GM21528 (cell line): ENCODE data around the gene UHRF2.
"Not testable (repeated sequence)": the region's sequence is repeated elsewhere in the genome, so short reads cannot be mapped to it uniquely, and the experiment has no call there.

Experiments used
- ATAC-seq: cut with Tn5 transposase; IDR thresholded peaks from one replicate; pipeline ENCODE4 v1.9.1; 2021; ENCODE audit warnings: mild to moderate bottlenecking, moderate library complexity; ENCODE audit not compliant: unreplicated experiment, low FRiP score

UHRF2 gene

DNA sequence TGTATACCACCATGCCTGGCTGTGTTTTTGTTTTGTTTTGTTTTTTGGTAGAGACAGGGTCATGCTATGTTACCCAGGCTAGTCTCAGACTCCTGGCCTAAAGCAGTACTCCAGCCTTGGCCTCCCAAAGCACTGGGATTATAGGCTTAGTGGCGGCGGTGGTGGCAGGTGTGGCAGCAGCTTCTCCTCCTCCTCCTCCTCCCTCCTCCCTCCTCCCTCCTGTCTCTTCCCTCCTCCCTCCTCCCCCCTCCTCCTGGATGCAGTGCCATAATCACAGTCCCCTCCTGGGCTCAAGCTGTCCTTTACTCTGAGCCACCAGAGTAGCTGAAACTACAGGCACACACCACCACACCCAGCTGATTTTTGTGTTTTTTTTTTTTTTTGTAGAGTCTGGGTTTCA is 71.2 kb downstream of the UHRF2 start:
- no peak for ATAC-seq

DNA sequence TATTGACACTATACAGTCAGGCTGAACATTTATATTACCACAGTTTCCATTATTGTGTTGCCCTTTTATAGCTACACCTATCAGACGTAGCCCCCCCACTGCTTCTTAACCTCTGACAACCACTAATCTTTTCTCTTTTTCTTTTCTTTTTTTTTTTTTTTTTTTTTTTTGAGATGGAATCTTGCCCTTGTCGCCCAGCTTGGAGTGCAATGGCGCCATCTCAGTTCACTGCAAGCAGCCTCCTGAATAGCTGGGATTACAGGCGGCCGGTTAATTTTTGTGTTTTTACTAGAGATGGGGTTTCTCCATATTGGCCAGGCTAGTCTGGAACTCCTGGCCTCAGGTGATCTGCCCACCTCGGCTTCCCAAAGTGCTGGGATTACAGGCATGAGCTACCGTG is 75.4 kb downstream of the UHRF2 start:
- ATAC-seq: no peak

DNA sequence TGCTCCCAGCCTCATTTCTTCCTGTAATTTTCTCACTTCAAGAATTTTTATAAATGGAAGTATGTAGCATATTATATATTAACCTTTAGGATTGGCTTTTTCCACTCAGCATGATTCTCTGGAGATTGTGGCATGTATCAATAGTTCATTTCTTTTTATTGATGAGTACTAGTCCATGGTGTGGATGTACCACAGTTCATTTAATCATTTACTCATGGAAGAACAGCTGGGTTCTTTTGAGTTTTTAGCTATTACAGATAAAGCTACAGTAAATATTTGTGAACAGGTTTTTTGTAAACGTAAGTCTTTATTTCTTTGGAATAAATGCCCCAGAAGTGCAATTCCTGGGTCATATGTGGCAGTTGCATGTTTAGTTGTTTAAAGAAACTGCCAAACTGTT is 76.1 kb downstream of the UHRF2 start:
- no peak for ATAC-seq

DNA sequence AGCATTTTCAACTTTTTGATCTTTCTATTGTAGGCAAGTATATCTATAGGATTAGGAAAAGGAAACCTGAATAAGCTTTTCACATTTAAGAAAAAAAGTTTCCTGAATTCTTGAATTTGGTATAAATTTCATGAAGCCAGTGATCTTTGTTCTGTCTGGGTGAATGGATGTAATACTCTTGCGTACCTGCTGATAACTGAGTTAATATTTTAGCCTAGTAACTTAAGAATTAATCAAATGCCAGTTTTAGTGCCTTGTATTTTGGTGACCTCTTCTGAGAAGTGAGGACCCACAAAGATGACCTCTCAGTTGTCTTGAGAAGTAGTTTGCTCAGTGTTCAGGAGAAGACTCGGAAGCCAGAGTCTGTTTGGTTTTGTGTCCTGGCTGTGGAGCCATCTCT is 77.9 kb downstream of the UHRF2 start:
- ATAC-seq: no peak

DNA sequence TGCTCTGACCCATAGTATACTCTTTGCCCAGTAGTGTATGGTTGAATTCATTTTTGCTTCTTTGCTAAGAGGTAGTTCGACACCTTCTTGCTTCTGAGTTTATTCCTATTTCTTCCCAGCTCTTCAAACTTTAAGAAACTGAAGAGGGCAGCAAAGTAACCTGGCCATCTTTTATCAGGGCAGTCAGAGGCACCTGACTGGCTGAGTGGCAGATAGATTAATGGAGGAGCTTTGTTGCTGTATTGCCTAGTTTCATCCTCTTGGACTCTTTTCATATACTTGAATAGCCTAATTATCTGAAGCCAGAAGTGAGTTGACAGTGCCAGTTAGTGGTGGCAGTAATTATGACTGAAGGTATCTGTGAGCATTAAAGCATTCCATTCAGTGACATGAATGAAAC is 82.5 kb downstream of the UHRF2 start:
- ATAC-seq: no peak

DNA sequence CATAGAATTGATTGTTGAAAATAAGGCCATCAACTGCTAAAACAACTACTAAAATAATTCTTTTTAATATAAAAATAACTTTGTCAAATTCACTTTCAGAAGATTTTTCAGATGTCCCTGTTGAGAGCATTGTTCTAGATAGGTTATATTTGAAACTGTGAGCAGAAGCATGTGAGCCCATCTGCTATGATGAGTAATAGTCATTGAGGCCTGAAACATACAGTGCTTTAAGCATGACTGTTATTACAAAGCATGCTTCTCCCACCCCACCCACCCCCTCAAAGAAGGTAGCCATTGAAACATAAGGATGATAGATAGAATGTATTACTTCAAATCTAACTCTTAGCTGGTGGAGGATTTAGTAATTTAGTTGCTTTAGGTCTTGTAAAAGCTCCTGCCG is 86.0 kb downstream of the UHRF2 start:
- ATAC-seq: no peak

DNA sequence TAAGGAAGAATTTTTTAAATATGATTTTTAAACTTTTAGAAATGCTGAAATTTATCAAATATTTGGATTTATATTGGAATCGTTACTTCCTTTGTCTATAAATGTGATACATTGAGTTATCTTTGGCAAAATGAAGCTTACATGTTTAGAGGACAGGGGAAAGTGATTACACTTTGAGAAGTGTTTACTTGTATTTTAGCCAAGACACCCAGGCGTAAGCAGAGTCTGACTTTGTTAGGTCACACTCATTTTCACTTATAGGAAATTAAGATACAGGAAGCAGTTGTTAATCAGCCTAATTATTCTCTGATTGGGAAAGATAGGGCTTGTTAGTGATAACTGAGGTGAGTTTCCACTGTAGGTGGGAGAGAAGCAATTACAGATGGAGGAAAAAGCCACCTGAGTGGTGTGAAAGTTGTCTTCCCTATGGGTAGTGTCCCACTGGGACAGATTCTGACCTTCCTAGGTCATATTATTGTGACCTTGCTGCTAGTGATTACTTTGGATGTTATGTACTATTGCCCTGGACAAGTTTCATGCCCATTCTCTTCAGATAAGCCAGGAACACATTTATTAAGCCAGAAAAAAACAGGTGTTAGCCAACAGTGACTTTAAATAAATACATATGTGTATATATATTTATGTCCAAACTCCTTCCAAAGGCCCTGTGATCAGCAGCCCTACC is 88.7 kb downstream of the UHRF2 start:
- ATAC-seq: no peak

DNA sequence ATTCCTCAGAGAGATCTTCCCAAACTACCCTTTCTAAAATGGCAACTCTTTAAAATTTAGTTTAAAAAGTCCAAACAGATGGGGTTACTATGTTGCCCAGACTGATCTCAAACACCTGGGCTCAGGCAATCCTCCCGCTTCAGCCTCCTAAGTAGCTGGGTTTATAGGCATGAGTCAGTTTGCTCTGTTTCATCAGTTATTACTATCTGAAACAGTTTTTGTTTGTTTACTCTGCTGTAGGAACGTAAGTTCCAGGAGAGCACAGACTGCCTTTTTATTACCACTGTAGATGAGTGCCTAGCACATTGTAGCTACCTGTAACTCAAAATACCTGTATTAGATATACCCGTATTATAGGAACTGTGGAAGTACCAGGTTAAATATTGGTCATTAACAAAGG is 89.4 kb downstream of the UHRF2 start:
- no peak for ATAC-seq

DNA sequence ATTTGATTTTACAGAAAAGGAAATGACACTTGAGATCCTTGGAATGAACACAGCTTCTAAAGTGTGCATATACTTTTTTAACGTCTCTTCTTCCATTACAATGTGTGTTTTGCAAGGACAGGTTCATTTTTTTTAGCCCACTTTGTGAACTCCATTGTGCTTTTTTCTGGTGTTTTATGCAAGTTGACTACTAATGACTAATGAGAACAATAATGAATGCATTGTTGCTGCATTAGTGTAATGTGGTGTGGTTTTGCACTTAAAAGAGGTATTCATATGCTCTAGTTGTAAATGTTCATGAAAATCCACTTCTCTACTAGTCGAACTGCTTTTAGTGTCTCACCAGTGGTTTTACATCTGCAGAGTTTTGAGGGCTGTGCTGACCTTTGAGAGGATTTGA is 93.6 kb downstream of the UHRF2 start:
- no peak for ATAC-seq

DNA sequence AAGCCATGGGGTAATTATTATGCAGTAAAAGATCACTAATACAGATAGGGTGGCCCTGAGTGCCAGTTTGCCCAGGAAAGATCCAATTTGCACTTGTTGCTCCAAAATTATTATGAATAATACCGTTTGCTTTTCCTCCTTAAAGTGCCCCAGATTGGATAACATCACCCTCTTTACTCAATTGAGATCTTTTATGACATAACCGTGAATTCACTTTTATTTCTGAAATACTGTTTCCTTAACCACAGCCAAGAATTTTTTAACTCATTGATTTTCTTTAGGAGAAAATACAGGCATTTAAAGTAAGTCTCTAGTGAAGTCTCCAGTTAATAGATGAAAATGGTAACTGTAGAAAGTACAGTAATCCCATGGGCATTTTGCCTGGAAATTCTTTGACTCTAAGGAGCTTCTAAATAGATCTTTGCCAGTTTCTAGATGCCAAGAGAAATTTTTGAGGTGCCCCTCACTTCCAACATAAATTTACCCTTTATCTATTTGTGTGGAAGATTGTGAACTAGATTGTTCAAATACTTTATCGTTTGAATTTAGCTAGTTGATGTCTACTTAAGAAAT is 99.2 kb downstream of the UHRF2 start:
- no peak for ATAC-seq

DNA sequence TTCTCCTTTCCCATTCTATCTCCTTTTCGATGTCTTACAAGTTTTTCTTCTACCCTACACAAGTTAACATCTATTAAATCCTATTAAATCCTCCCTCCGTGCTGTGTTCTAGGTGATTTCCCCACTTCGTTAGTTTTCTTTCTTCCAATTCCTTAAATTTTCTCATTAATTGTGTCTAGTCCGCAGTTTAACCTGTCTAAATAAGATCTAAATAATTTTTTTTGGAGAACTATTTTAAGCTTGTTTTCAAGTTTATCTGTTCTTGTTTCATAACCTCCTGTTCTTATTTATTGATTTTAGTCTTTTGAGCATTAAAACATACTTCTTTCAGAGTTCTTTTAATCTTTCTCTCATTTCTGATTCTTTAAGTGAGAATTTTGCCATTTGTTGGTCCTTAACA is 109.3 kb downstream of the UHRF2 start:
- no peak for ATAC-seq

DNA sequence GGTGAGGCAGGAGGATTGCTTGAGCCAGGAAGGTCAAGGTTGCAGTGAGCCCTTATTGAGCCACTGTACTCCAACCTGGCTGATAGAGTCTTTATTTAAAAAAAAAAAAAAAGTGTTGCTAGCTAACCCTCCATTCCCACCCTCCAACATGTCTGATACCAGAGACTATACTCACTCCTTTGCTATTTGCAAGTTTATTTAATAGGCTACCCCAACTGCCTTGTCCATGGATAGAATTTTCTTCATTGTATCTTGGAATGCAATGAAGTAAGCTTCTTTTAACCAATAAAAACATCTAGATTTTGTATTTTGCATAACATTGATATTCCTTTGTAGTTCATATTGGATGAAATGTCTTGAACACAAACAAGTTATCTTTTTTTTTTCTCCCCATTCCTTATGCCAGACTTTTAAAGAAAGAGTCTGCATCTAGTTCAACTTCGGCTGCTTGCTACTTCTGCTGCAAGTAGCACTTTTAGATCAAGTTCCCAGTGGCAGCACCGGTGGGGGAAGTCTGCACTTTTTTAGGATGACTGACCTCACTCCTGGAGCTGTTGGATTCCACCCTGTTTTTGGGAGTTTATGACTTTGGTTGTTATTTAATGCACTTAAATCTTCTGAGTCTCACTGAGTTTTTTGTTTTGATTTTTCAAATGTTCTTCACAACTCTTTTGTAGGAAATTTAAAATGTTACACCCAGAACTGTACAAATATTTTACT is 112.5 kb downstream of the UHRF2 start:
- no peak for ATAC-seq

DNA sequence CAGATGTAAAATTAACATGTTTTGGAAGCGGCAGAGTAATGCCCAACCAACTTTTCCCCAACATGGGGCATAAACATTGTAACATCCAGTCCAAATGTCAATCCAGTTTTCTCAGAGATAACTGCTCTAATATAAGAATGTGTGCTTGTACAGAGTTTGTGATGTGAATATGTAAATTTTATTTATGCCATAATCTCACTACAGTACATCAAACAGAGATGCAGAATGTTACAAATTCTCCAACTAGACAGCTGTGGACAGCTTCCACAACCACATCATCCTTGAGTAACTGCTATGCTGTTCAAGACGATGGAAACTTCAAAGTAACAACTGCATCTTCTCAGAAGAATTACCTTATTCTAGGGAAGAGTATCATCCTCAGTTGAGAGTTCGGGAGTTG is 122.6 kb downstream of the UHRF2 start:
- ATAC-seq: no peak

DNA sequence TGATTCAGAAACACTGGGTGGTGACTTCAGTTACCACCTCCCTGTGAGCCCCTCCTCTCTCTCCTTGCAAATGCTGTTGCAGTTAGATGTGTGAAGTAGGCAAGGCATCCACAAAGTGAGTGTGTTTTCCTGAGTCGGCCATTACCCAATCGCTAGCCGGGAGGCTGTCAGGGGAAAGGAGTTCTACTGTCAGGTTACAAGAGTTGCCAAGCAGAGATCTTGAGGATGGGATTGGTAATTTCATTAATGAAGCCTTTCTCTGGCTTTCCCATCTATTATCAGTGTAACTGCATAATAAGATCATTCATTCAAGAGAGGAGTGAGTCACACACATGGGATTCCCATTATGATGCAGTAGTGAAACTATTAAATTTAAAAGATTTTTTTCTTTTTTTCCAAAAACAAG is 125.7 kb downstream of the UHRF2 start:
- ATAC-seq: no peak

DNA sequence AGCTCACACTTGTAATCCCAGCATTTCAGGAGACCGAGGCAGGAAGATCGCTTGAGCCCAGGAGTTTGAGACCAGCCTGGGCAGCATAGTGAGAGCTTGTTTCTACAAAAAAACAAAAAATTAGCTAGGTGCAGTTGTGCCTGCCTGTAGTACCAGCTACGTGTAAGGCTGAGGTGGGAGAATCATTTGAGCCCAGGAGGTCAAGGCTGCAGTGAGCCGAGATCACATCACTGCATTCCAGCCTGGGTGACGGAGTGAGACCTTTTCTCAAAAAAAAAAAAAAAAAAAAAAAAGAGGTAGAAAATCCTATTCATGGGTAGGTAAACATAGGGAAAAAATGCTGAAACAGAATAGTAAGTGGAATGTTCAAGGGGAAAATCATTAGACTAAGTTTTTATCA is 129.6 kb downstream of the UHRF2 start:
- ATAC-seq: not testable (repeated sequence)

DNA sequence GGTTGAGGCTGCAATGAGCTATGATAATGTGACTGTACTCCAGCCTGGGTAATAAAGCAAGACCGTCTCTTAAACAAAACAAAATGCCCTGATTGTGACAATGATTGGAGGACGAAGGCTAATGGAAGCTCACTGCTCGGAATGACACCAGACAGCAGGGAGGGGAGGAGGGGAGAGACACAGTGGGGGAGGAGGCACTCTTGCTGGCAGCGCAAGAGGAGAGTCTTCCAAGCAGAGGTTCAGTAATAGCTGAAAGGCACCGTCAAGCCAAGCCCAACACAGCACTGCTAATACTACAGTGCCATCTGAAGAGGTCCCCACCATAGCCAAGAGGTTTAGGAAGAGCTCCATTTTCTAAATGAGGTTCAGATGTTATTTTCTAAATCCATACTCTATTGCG is 130.2 kb downstream of the UHRF2 start:
- no peak for ATAC-seq

DNA sequence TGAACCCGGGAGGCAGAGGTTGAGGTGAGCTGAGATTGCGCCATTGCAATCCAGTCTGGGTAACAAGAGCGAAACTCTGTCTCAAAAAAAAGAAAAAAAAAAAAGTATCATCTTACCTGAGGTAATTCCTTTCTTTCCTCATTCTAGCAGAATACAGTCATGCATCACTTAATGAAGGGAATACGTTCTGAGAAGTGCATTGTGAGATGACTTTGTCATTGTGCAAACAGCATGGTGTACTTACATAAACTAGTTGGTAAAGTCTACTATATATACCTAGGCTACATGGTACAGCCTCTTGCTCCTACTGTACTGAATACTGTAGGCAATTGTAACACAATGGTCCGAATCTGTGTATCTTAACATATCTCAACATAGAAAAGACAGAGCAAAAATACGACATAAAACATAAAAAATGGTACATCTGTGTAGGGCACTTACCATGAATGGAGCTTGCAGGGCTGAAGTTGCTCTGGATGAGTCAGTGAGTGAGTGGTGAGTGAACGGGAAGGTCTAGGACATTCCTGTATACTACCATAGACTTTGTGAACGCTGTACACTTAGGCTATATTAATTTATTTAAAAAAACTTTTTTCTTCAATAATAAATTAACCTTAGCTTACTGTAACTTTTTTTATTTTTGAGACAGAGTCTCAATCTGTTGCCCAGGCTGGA is 132.2 kb downstream of the UHRF2 start:
- no peak for ATAC-seq

DNA sequence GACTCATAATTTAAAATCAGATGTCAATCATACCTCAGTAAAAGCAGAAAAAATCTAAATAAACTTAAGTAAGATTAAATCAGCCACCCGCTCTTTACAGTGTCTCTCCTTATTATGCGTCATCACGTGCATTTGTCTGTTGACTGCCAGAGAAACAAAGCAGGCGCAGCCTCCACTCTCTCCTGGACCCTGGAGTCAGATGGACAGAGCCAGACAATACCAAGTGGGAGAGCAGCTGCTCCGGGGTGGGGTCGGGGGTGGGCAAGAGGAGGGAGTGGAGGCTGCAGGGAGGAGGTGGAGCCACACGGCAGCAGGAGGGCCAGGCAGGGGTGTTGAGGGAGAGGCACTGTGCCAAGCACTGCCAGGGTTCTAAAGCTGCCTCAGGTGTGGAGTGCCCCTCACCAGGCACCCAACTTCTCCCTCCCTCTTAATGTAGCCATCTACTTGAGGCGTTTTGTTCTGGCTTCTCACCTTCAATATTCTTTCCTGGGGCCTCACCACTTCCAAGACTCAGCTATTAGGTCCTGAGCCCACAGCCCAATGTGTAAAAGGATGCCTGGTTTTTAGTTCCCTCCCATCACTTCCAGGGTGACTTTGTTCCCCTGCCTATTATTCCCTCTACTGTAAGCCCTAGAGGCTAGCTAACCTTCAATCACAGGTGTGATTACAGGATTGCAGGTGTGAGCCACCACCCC is 136.3 kb downstream of the UHRF2 start:
- ATAC-seq: no peak

DNA sequence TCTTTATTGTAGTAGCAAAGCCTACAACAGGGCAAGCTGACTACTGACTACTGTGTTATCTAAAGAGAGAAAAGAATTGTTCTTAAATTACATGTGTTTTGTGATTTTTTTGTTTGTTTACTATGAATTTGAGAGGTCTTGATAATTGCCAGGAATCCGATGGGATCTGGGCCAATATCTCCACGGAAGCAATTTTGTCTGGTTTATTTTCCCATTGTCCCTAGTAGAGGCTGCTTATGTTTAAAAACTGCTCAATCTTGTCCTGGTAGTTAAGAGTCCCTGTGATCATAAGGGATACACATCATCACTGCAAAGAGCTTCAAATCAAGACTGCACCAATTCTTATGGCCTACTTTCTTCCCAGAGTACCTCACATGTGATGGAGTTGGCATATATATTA is 138.1 kb downstream of the UHRF2 start:
- no peak for ATAC-seq

DNA sequence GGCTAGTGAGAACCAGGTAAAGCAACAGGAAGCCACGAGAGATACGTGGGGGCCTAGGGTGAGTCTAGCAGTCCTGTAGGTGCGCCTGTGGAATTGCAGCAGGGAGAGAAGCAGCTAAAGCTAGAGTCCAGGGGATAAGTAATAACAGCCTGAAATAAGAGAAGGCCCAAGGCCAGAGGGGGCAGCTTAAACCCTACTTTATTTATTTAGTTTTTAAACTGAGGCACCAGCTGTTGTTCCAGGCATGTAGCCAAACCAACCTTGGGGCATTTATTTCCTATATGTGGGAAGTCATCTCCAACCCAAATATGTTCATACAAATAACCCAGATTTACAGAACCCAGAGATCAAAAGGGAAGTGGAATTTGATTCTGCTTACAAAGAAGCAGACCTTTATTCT is 139.0 kb downstream of the UHRF2 start:
- no peak for ATAC-seq
